ENCODE data around the gene OR8H1. TPM values are rescaled to one million over a fixed set of nuclear protein-coding genes. Genes with fewer than 3 reads are reported as not detected.

OR8H1 gene
- total RNA-seq, result not detected in 2 replicates

GRCh38 chr11:56292154-56292553, at the start of gene OR8H1:
Gene OR8H1 (minus strand): TSS chr11:56292254. CDS start chr11:56291062, 1,192 bp downstream.

GRCh38 chr11:56314844-56315243, 22.8 kb upstream of the OR8H1 start, which contains the start of gene OR8K3:
Gene OR8K3 (plus strand): TSS chr11:56315144. CDS start chr11:56318307, 3,163 bp downstream.

DNA sequence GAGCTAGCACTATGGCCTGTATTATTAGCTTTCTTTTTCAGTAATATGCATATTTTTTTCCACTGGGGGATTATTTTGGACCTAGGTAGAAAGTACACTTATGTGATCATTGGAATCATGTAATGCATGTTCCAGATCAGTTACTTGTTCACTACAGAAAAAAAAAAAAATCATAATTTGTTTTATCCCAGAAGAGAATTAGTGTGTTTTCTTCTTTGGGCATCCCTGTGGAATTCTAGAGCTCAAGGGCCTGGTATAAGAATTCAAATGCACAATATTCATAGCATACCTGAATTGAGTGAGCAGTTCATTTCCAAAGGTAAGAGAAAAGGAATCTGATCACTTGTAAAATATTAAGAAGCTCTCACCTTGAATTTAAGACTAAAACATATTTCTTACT, 18.2 kb downstream of the OR8H1 start, which contains the start of gene OR5T1:
TSS of gene OR5T1 (plus strand) at position 301 of the 400 bp plus-strand sequence. CDS start 1,485 bp downstream, outside the sequence.

DNA sequence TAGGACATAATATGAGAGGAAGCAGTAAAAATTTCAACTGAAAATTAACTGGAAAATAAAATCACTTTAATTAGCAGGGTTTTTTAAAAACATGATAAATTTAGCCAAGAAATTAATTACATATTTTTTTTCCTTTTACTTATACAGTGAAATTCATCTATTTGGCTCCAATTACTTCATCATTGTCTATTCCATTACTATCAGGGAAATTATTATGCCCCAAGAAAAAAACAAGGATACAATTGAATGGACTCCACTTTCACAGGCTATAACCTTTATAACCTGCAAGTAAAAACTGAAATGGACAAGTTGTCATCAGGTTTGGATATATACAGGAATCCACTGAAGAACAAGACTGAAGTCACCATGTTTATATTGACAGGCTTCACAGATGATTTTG, 40.1 kb downstream of the OR8H1 start, which contains the start of gene OR5T3:
TSS of gene OR5T3 (plus strand) at position 301 of the 400 bp plus-strand sequence. CDS start at position 301, 0 bp downstream.

Other genes starting within 250 kb of the OR8H1 start
- not detected in 2 replicates for gene OR8I2, start 198.9 kb downstream of the OR8H1 start, total RNA-seq
- not detected in 2 replicates for gene OR8H2, start 188.6 kb downstream of the OR8H1 start, total RNA-seq
- gene OR8H3, start 169.9 kb downstream of the OR8H1 start, total RNA-seq, result not detected in 2 replicates
- not detected in 2 replicates for gene OR8J3, start 152.1 kb downstream of the OR8H1 start, total RNA-seq
- gene OR8K5, start 131.9 kb downstream of the OR8H1 start, total RNA-seq, result not detected in 2 replicates
- not detected in 2 replicates for gene OR5J2, start 115.6 kb downstream of the OR8H1 start, total RNA-seq
- gene OR5T2, start 58.0 kb downstream of the OR8H1 start, total RNA-seq, result not detected in 2 replicates
- gene OR5T3, start 40.0 kb downstream of the OR8H1 start, total RNA-seq, result not detected in 2 replicates
- not detected in 2 replicates for gene OR5T1, start 18.1 kb downstream of the OR8H1 start, total RNA-seq
- not detected in 2 replicates for gene OR8K3, start 22.9 kb upstream of the OR8H1 start, total RNA-seq
- gene OR8K1, start 53.8 kb upstream of the OR8H1 start, total RNA-seq, result not detected in 2 replicates
- gene OR8J1, start 62.0 kb upstream of the OR8H1 start, total RNA-seq, result not detected in 2 replicates
- not detected in 2 replicates for gene OR8U1, start 83.4 kb upstream of the OR8H1 start, total RNA-seq
- not detected in 2 replicates for gene OR5AL1, start 120.4 kb upstream of the OR8H1 start, total RNA-seq
- not detected in 2 replicates for gene OR5M3, start 181.1 kb upstream of the OR8H1 start, total RNA-seq
- gene OR5M8, start 199.1 kb upstream of the OR8H1 start, total RNA-seq, result not detected in 2 replicates